GM19455 (cell line): ENCODE results near the gene MAP2K6.

Source experiments
- ATAC-seq: cut with Tn5 transposase; IDR thresholded peaks from one replicate; pipeline ENCODE4 v1.9.1; 2021; ENCODE audit not compliant: unreplicated experiment

Gene MAP2K6

GRCh38 chr17:69486779-69487637 is 72.5 kb downstream of the MAP2K6 start:
- ATAC-seq: no peak

- ATAC-seq: no peak
Observed at GRCh38 chr17:69489313-69489712, 74.8 kb downstream of the MAP2K6 start.

DNA sequence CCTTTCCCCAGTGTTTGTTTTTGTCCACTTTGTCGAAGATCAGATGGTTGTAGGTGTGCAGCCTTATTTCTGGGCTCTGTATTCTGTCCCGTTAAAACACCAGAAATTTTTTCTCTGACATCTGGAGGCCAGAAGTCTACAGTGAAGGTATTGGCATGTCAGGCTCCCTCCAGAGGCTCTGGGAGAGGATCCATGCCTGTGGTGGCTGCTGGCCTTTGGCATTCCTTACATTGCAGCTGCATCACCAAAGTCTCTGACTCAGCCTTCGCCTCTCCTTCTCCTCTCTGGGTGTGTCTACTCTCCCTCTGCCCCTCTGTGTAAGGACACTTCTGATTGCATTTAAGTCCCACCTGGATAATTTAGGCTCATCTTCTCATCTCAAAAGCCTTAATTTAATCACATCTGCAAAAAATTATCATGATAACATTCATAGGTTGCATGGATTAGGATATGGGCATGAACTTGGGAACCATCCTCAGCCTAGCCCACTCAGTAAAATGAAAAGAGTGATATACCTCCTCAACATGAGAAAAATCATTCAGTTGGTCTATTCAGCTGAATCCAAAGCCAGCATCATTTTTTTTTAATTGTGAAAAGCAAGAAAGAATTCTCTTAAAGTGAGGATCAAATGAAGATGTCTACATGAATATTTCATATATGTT is 78.0 kb downstream of the MAP2K6 start:
- ATAC-seq: no peak

DNA sequence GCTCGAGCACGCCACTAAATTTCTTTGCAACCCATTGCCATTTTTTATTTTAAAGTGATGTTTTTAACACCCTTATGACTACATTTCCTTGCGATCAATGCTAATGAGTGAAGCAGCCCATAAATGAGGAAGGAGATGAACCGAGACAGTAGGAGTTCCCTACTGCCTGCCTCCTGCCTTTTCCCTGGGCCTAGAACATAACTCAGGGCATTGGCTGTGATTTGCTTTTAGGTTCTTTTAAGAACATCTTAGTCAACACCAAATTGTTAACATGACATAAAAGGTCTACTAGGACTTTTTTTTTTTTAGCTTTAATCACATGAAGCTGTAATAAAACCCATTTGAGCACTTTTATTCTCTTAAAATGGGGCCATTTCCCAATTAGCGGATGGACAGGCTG is 81.3 kb downstream of the MAP2K6 start:
- ATAC-seq: no peak

DNA sequence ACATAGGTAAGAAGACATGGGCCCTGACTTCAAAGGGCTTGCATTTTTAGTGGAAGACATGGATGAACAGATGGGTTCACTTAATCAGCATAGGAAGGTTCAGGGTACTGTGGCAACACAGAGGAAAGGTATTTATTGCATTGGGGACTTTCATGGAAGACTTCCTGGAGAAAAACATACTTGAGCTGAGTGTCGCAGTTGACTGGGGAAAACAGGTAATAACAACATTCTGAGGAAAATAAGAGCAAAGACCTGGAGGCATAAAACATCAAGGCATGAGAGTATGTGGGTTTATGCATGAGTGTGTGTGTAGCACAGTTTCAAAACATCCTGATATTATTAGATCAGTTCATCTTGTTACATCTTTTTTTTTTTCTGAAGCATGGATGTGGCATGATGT is 82.7 kb downstream of the MAP2K6 start:
- no peak for ATAC-seq

- ATAC-seq: no peak
Observed at GRCh38 chr17:69499318-69499717, 84.8 kb downstream of the MAP2K6 start.

GRCh38 chr17:69500911-69501429 is 86.5 kb downstream of the MAP2K6 start:
- ATAC-seq: no peak

- peak; percentile 42 for ATAC-seq
Observed at GRCh38 chr17:69501591-69502468, 87.3 kb downstream of the MAP2K6 start.

GRCh38 chr17:69503711-69504110 is 89.2 kb downstream of the MAP2K6 start:
- peak; percentile 89 for ATAC-seq

DNA sequence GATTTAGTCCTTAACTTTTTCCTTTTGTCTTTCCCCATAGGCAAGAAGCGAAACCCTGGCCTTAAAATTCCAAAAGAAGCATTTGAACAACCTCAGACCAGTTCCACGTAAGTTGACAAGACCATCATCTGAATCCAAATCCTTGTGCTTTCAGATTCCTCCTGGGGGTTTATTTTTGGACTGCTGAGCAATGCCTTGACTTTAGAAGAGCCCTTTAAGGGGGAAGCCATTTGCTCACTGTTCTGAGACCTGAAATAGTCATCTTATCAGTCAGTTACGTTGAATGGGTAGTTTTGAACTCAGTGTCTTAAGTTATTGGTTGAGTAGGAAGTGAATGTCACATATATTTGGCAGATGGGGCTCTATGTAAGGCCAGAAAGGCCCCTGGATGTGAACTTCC is 91.2 kb downstream of the MAP2K6 start:
- ATAC-seq: no peak

DNA sequence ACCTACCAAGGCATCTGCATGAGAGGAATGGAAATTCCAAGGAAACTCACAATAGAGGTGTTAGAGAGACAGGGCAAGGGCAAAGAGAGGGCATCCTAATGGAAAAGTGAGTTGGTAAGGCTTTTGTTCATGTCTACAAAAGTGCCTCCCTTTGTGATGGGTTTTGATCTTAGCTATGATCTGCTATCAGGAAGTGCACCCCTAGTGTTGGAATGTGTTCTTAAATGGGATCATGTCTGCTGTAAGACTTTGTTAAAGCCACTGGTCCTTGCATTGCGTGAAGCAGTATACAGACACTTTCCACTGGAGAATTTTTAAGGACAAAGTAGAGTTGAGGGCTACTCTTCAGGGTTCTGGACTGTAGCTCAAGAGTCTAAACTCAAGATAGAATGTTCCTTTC is 92.0 kb downstream of the MAP2K6 start:
- ATAC-seq: no peak

DNA sequence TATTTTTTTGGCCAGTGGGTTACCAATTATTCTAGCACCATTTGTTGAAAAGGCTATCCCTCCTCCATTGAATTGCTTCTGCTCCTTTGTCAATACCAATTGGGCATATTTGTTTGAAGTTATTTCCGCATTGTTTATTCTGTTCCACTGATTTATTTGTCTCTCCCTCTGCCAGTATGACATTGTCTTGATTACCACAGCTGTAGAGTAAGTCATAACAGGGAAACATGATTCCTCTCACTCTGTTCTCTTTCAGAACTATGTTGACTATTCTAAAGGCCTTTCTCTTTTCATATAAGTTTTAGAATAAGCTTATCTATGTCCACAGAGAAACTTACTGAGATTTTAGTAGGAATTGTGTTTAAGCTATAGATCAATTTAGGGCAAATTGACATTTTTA is 94.3 kb downstream of the MAP2K6 start:
- no peak for ATAC-seq

GRCh38 chr17:69511250-69511649 is 96.8 kb downstream of the MAP2K6 start:
- no peak for ATAC-seq

DNA sequence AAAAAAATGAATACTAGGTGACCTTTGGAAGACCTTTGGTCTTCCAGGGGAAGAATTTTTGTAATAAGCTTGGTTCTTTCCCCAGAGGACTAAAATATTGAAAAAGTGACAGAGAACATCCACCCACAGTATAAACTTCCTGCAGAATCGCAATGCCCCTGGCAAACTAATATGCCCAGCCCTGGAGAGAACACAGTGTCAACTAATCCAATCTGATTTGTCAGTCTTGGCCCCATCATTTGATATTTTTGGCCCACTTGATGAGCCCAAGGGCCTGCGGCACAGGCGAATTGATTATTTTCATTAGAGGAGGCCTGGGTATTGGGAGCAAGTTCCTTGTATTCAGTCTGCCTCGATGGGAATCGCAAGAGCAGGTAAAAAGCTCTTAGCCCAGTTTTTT is 98.4 kb downstream of the MAP2K6 start:
- ATAC-seq: no peak

- ATAC-seq: no peak
Observed at GRCh38 chr17:69516225-69516624, 101.7 kb downstream of the MAP2K6 start.

DNA sequence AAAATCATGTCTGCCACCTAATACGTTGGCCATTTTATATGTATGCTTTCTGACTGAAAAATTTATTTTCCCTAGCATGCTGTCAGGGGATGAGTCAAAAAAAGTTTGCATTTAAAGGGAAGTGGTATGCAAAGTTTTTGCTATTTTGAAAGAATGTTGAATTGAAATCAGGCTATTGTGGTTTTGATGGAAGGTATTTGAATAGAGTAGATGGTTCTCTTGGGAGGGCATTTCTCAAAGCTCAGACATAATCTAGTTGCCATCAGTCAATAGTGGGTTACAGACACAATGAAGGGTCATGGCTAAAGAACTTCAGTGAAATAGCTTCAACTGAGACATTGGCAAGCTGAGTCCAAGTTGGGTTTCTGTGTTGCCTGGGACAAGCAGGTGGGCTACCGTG is 102.4 kb downstream of the MAP2K6 start:
- ATAC-seq: peak; percentile 90

- ATAC-seq: no peak
Observed at GRCh38 chr17:69518951-69519350, 104.5 kb downstream of the MAP2K6 start.

- peak; percentile 83 for ATAC-seq
Observed at GRCh38 chr17:69523244-69523861, 108.9 kb downstream of the MAP2K6 start.

GRCh38 chr17:69524854-69525253 is 110.4 kb downstream of the MAP2K6 start:
- ATAC-seq: no peak

DNA sequence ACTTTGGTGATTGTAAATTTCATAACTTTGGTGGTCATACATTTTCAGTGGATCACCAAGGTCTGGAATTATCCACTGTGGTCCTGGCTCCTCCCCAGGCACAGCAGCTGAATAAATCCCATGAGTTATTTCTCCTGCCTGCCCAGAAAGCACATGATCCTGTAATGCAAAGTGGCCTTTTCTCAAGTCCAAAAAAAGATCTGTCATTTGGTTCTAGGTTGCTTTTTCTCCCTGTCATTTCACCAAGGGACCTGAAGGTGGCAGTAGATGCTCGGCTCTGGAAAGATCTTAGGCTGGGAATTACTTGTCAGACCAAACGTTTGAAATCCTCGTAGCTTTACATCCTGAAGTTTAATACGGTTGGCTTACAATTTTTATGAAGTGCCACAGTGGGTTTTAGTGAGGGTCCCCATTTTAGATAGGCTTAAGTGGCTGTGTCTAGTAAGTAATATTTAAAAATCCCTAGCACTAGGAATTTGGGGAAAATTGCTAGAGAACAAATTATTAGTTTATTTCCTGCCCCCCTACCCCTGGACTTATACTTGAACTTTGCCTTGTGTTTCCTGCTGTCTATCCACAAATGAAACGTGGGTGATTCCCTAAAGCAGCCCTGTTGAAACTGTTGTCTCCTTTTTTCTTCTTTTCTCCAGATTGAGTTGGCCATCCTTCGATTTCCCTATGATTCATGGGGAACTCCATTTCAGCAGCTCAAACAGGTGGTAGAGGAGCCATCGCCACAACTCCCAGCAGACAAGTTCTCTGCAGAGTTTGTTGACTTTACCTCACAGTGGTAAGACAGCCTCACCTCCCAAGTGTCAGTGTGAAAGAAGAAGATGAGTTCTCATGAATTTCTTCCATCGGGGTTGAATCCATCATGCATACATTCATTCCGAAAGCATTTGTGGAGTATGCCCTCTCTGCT is 111.7 kb downstream of the MAP2K6 start:
- ATAC-seq: no peak
